Activated CD8-positive, alpha-beta T cell treated with anti-CD3 and anti-CD28 coated beads for 36 hours (primary cell): Measurements from ENCODE around the gene SEMA6B. TPM values are rescaled to one million over a fixed set of nuclear protein-coding genes. Genes with fewer than 3 reads are reported as not detected.

Experiments used
- ATAC-seq: fragments of 200-7000 bp; cut with Tn5 transposase; one replicate; pipeline ENCODE4 v1.10.0; 2021; ENCODE audit warnings: mild to moderate bottlenecking, moderate library complexity
- CTCF ChIA-PET: fragments of 350-600 bp; sonication (Branson Sonifier 250); formaldehyde crosslinking; loops from one replicate; lab custom pipeline; 2021; ENCODE audit warnings: antibody characterized with exemption; lab: Charles Lee
- POLR2A ChIA-PET: fragments of 350-600 bp; sonication (Branson Sonifier 250); formaldehyde crosslinking; loops from one replicate; lab custom pipeline; 2021; ENCODE audit warnings: antibody characterized with exemption; lab: Charles Lee
- DNase-seq: peaks from one replicate; pipeline ENCODE4 v3.0.0-alpha.2; 2020
- H3K27ac Mint-ChIP-seq: one replicate; pipeline ENCODE4 v1.8.0; 2021; ENCODE audit warnings: mild to moderate bottlenecking, mixed read lengths
- H3K27me3 Mint-ChIP-seq: one replicate; pipeline ENCODE4 v1.8.0; 2021; ENCODE audit warnings: mixed read lengths
- H3K36me3 Mint-ChIP-seq: one replicate; pipeline ENCODE4 v1.8.0; 2021; ENCODE audit warnings: low read depth, mixed read lengths
- H3K4me1 Mint-ChIP-seq: one replicate; pipeline ENCODE4 v1.8.0; 2021; ENCODE audit warnings: low read depth, mixed read lengths
- H3K4me3 Mint-ChIP-seq: one replicate; pipeline ENCODE4 v1.8.0; 2021; ENCODE audit warnings: mild to moderate bottlenecking, moderate library complexity, mixed read lengths
- H3K9me3 Mint-ChIP-seq: one replicate; pipeline ENCODE4 v1.8.0; 2021; ENCODE audit warnings: mixed read lengths
- intact Hi-C: fragments of 100-400 bp; cut with micrococcal nuclease; formaldehyde crosslinking; loops from one replicate; pipeline ENCODE4 v1.10.0; 2022
- total RNA-seq, 2 experiments: library from RNA; stranded (reverse); gene quantifications; one replicate each; pipeline ENCODE4 v1.2.3, GENCODE V29; 2021
- TF ChIP-seq, protein P1 (sequence below): fragments of 200-600 bp; IDR thresholded peaks from one replicate; pipeline ENCODE4 v1.8.0; 2022; ENCODE audit warnings: antibody characterized with exemption, mild to moderate bottlenecking

SEMA6B gene
- total RNA-seq, 2 experiments from 2014 or later, result not detected

DNA sequence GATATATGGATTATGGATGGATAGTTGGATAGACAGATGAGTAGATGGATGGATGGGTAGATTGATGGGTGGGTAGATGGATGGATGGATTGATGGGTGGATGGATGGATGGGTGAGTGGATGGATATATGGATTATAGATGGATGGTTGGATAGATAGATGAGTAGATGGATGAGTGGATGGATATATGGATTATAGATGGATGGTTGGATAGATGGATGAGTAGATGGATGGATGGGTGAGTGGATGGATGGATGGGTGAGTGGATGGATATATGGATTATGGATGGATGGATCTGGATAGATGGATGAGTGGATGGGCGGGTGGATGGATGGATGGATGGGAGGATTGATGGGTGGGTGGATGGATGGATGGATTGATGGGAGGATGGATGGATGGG, 43.4 kb upstream of the SEMA6B start:
- Mint-ChIP-seq H3K4me3 (no peak overlapping the region), H3K9me3 (no peaks in the 10 kb centered on the region), H3K27me3 (peaks cover 25% of the 10 kb centered on the region), H3K4me1 (peaks cover 3% of the 10 kb centered on the region), H3K27ac (no peak overlapping the region), H3K36me3 (no peaks in the 10 kb centered on the region)
- ATAC-seq (no peak), DNase-seq (no peak)
- intact Hi-C loops, result no loop called here
- CTCF ChIA-PET, result no interaction called here
- TF ChIP-seq, protein P1, sequence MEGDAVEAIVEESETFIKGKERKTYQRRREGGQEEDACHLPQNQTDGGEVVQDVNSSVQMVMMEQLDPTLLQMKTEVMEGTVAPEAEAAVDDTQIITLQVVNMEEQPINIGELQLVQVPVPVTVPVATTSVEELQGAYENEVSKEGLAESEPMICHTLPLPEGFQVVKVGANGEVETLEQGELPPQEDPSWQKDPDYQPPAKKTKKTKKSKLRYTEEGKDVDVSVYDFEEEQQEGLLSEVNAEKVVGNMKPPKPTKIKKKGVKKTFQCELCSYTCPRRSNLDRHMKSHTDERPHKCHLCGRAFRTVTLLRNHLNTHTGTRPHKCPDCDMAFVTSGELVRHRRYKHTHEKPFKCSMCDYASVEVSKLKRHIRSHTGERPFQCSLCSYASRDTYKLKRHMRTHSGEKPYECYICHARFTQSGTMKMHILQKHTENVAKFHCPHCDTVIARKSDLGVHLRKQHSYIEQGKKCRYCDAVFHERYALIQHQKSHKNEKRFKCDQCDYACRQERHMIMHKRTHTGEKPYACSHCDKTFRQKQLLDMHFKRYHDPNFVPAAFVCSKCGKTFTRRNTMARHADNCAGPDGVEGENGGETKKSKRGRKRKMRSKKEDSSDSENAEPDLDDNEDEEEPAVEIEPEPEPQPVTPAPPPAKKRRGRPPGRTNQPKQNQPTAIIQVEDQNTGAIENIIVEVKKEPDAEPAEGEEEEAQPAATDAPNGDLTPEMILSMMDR, result no peak
- POLR2A ChIA-PET, result no interaction called here

DNA sequence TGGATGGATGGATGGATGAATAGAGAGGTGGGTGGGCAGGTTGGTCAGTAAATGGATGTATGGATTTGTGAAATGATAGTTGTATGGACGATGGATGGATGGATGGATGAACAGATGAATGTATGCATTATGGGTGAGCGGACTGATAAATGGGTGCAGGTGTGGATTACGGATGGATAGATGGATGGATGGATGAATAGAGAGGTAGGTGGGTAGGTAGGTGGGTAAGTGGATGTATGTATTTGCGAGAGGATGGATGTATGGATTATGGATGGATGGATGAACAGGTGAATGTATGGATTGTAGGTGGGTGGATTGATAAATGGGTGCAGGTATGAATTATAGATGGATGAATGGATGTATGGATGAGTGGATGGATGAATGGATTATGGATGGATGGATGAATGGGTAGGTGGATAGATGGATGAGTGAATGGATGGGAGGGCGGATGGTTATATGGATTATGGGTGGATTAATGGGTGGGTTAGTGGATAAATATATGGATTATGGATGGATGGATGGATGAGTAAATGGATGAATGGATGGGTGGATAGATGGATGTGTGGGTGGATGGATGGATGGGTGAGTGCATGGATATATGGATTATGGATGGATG, 42.8 kb upstream of the SEMA6B start:
- ChIA-PET POLR2A (no interaction called here), CTCF (no interaction called here)
- Mint-ChIP-seq H3K4me1 (peaks cover 3% of the 10 kb centered on the region), H3K27me3 (peaks cover 25% of the 10 kb centered on the region), H3K4me3 (no peak overlapping the region), H3K9me3 (no peaks in the 10 kb centered on the region), H3K27ac (no peak overlapping the region), H3K36me3 (no peaks in the 10 kb centered on the region)
- TF ChIP-seq, protein P1, result no peak
- ATAC-seq (no peak), DNase-seq (no peak)
- intact Hi-C loops, result no loop called here

DNA sequence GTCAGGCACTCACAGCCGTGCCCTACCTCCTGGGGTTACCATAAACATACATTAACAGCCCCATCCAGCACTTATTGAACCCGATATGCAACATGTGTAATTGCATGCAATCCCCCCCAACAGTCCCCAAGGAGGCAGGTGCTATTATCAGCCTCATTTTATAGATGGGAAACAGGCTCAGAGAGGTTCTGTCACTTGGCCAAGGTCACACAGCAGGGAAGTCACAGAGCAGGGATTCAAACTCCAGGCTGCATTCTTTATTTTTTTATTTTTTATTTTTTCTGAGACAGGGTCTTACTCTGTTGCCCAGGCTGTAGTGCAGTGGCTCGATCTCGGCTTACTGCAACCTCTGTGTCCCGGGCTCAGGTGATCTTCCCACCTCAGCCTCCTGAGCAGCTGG, 41.4 kb upstream of the SEMA6B start:
- intact Hi-C loops, result no loop called here
- no peak overlapping the region for H3K27ac Mint-ChIP-seq
- DNase-seq, result no peak
- ATAC-seq, result no peak
- POLR2A ChIA-PET, result no interaction called here
- peaks cover 26% of the 10 kb centered on the region for H3K27me3 Mint-ChIP-seq
- peaks cover 3% of the 10 kb centered on the region for H3K4me1 Mint-ChIP-seq
- TF ChIP-seq, protein P1, result no peak
- H3K9me3 Mint-ChIP-seq, result no peaks in the 10 kb centered on the region
- no peak overlapping the region for H3K4me3 Mint-ChIP-seq
- H3K36me3 Mint-ChIP-seq, result no peaks in the 10 kb centered on the region
- CTCF ChIA-PET, result no interaction called here

DNA sequence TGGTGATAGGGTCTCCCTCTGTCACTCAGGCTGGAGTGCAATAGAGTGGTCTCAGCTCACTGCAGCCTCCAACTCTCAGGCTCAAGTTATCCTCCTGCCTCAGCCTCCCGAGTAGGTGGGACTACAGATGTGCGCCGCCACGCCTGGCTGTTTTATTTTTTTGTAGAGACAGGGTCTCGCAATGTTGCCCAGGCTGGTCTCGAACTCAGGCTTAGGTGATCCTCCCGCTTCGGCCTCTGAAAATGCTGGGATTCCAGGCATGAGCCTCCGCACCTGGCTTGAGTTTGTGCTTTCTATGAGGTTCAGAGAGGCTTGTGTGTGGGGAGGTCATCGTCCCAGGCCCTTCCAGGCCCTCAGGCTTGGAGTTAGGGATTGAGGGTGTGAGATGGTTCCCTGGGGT, 40.6 kb upstream of the SEMA6B start:
- TF ChIP-seq, protein P1, result no peak
- Mint-ChIP-seq H3K4me1 (peaks cover 3% of the 10 kb centered on the region), H3K27ac (no peak overlapping the region), H3K36me3 (no peaks in the 10 kb centered on the region), H3K27me3 (peaks cover 28% of the 10 kb centered on the region), H3K4me3 (no peak overlapping the region), H3K9me3 (no peaks in the 10 kb centered on the region)
- intact Hi-C loops, result no loop called here
- DNase-seq (no peak), ATAC-seq (no peak)
- ChIA-PET CTCF (no interaction called here), POLR2A (no interaction called here)

DNA sequence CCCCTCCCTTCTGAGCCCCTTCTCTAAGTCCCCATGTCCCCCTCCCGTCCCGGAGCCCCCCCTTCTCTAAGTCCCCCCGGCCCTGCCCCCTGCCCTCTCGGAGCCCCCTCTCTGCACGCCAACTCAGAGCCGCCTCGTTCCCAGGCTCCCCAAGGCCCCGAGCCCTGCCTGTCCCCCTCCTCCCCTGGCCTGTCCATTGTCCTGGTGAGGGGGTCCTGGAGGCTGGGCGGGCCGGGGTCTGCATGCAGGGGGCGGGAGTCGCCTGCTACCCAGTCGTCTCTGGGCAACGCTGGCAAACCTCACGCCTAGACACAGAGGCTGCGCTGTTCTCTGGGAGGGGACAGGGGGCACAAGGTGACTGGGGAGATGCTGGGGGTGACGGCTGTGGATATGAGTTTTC, 39.2 kb upstream of the SEMA6B start:
- TF ChIP-seq, protein P1, result no peak
- ChIA-PET POLR2A (interaction anchor here (0.6 kb wide), 1 partner anchor 410 kb away, joined by 3 read pairs; no protein-coding TSS in a partner anchor), CTCF (no interaction called here)
- H3K36me3 Mint-ChIP-seq, result no peaks in the 10 kb centered on the region
- H3K4me1 Mint-ChIP-seq, result peaks cover 3% of the 10 kb centered on the region
- intact Hi-C loops, result no loop called here
- H3K27me3 Mint-ChIP-seq, result peaks cover 35% of the 10 kb centered on the region
- H3K4me3 Mint-ChIP-seq, result no peak overlapping the region
- no peak for ATAC-seq
- DNase-seq, result no peak
- H3K9me3 Mint-ChIP-seq, result no peaks in the 10 kb centered on the region
- no peak overlapping the region for H3K27ac Mint-ChIP-seq
